ENCODE data around the gene DPF1. TPM values are rescaled to one million over a fixed set of nuclear protein-coding genes. Genes with fewer than 3 reads are reported as not detected.

DPF1 gene
- 0.88 and 5.9 TPM in 2 replicates for total RNA-seq

GRCh38 chr19:38224014-38224862 is at the start of gene DPF1:
TSS of gene DPF1 (minus strand) at chr19:38224222. CDS start at chr19:38224142, 80 bp downstream.

GRCh38 chr19:38264486-38265212 is 40.6 kb upstream of the DPF1 start, which contains the start of gene SPINT2:
TSS of gene SPINT2 (plus strand) at chr19:38264573. CDS start at chr19:38264893, 320 bp downstream.

Small RNA genes lying within 50 kb of the gene (small RNA-seq; reads per million reads assigned to genes)
- gene RN7SL663P (ENCODE audit: low replicate concordance) = not detected

Other genes with a start within 250 kb of the DPF1 start
- gene PPP1R14A, start 32.2 kb upstream of the DPF1 start, total RNA-seq = 0.44 and 1.6 TPM in 2 replicates
- gene SPINT2, start 40.4 kb upstream of the DPF1 start, total RNA-seq = 4.9 and 9.8 TPM in 2 replicates
- not detected in 2 replicates for gene C19orf33, start 80.0 kb upstream of the DPF1 start, total RNA-seq
- 73.3 and 84.5 TPM in 2 replicates for gene YIF1B, start 91.7 kb upstream of the DPF1 start, total RNA-seq
- 10.5 and 13.1 TPM in 2 replicates for gene KCNK6, start 95.6 kb upstream of the DPF1 start, total RNA-seq
- 1.1 TPM in 1 of 2 replicates, not detected in the other for gene CATSPERG, start 111.6 kb upstream of the DPF1 start, total RNA-seq
- 326 and 416 TPM in 2 replicates for gene PSMD8, start 150.3 kb upstream of the DPF1 start, total RNA-seq
- gene GGN, start 163.8 kb upstream of the DPF1 start, total RNA-seq = 0.44 and 0.57 TPM in 2 replicates
- gene SPRED3, start 164.5 kb upstream of the DPF1 start, total RNA-seq = 3.7 and 10.2 TPM in 2 replicates
- 9.7 and 11.2 TPM in 2 replicates for gene FAM98C, start 178.9 kb upstream of the DPF1 start, total RNA-seq
- not detected in 2 replicates for gene RASGRP4, start 202.0 kb upstream of the DPF1 start, total RNA-seq
- gene RYR1, start 209.5 kb upstream of the DPF1 start, total RNA-seq = under 0.01 TPM in 2 replicates